Measurements from ENCODE around the gene MUC4.

The MUC4 gene

DNA sequence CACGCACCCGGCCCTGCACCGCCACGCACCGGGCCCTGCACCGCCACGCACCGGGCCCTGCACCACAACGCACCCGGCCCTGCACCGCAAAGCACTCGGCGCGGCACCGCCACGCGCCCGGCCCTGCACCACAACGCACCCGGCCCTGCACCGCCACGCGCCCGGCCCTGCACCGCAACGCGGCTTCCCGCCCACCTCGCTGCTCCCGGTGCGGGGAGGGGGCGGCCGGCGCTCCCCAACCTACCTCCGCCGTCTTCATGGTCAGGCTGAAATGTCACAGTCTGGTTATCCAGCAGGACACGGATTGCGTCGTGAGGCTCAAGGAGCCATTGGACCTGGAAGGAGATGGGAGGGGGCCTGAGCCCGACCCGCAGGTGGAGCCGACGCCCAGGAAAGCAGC lies 49.1 kb downstream of the MUC4 start:
- in situ Hi-C loops (cut with HindIII; ENCODE audit: low pct_ligation_motif_present, low sequenced_read_pairs), result no loop called here
- no peak overlapping the region for H3K27ac ChIP-seq
- DNase-seq, result no peak
- TF ChIP-seq, protein P1, sequence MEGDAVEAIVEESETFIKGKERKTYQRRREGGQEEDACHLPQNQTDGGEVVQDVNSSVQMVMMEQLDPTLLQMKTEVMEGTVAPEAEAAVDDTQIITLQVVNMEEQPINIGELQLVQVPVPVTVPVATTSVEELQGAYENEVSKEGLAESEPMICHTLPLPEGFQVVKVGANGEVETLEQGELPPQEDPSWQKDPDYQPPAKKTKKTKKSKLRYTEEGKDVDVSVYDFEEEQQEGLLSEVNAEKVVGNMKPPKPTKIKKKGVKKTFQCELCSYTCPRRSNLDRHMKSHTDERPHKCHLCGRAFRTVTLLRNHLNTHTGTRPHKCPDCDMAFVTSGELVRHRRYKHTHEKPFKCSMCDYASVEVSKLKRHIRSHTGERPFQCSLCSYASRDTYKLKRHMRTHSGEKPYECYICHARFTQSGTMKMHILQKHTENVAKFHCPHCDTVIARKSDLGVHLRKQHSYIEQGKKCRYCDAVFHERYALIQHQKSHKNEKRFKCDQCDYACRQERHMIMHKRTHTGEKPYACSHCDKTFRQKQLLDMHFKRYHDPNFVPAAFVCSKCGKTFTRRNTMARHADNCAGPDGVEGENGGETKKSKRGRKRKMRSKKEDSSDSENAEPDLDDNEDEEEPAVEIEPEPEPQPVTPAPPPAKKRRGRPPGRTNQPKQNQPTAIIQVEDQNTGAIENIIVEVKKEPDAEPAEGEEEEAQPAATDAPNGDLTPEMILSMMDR (IDR thresholded peaks at IDR 0.05; ENCODE audit: low read depth, low read length, missing control alignments), result no peak
- no peaks in the 10 kb centered on the region for H3K36me3 ChIP-seq (replicated peaks)
- peaks cover 16% of the 10 kb centered on the region for H3K27me3 ChIP-seq (replicated peaks)
- no peak overlapping the region for H3K4me3 ChIP-seq (ENCODE audit: low read depth, low read length)

DNA sequence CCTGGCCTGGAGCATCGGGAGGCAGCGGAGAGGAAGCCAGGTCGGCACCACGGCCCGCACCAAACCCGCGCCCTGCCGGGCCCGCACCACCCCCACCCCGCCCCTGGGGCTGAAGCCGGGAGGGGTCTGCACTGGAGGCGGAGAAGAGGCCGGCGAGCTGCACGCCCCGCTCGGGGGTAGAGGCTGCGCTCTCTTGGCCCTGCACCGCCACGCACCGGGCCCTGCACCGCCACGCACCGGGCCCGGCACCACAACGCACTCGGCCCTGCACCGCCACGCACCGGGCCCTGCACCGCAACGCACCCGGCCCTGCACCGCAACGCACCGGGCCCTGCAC lies 49.5 kb downstream of the MUC4 start:
- Histone ChIP-seq H3K36me3 (replicated peaks) (no peaks in the 10 kb centered on the region), H3K27ac (no peak overlapping the region), H3K4me3 (ENCODE audit: low read depth, low read length) (no peak overlapping the region), H3K27me3 (replicated peaks) (peaks cover 16% of the 10 kb centered on the region)
- DNase-seq, result no peak
- TF ChIP-seq, protein P1 (IDR thresholded peaks at IDR 0.05; ENCODE audit: low read depth, low read length, missing control alignments), result no peak
- in situ Hi-C loops (cut with HindIII; ENCODE audit: low pct_ligation_motif_present, low sequenced_read_pairs), result no loop called here

DNA sequence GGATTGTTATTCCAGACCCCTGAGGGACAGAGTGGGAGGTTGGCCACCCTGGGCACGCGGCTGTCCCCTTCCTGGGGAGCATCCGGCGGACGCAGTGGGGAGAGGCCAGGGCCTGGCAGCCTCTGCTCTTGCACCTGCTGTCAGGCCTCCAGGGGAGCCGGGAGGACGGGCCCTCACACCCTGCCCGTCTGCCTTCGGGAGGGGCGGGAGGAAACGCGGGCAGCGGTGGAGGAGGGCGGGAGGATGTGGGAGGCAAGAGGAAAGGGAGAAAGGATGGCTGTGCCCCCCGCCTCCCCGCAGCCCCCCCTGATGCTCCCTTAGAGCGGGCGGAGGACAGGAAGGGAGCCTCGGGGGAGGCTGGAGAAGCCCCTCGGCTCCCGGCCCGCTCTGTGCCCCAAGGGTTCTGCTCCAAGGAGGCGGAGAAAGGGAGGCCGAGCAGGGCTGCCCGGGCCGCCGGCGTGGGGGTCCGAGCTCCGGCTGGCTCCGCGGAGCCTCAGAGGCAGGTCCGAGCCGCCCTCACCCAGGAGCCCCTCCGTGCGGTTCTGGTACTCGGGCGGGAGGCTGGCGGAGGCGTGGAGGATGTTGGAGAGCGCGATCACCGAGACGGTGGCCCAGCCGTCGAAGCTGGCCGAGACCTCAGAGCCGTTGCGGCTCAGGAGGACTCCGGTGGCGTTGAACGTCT lies 50.0 kb downstream of the MUC4 start:
- Histone ChIP-seq H3K27me3 (replicated peaks) (peaks cover 16% of the 10 kb centered on the region), H3K36me3 (replicated peaks) (no peaks in the 10 kb centered on the region), H3K27ac (no peak overlapping the region), H3K4me3 (ENCODE audit: low read depth, low read length) (no peak overlapping the region)
- TF ChIP-seq, protein P1 (IDR thresholded peaks at IDR 0.05; ENCODE audit: low read depth, low read length, missing control alignments), result no peak
- in situ Hi-C loops (cut with HindIII; ENCODE audit: low pct_ligation_motif_present, low sequenced_read_pairs), result no loop called here
- DNase-seq, result no peak

DNA sequence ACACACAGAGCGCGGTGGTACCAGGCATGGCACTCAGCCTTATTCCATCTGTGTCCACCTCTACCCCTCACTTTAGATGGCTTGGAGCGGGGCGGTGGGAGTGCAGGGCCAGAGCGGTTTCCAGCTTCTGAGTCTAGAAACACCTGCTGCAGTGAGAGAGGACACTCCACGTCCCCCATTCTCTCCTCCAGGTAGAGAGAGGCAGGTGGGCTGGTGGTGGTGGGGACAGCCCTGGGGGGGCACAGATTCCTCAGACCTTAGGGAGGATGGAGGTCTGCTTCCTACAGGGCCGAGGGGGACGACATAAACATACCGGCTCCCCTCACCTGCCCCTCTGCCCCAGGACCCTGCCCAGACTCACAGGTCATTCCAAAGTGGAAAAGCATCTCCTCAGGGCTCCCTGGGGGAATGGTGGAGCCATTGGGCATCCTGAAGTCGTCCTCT lies 50.6 kb downstream of the MUC4 start:
- no peaks in the 10 kb centered on the region for H3K36me3 ChIP-seq (replicated peaks)
- TF ChIP-seq, protein P1 (IDR thresholded peaks at IDR 0.05; ENCODE audit: low read depth, low read length, missing control alignments), result no peak
- no peak for DNase-seq
- no peak overlapping the region for H3K27ac ChIP-seq
- in situ Hi-C loops (cut with HindIII; ENCODE audit: low pct_ligation_motif_present, low sequenced_read_pairs), result no loop called here
- peaks cover 18% of the 10 kb centered on the region for H3K27me3 ChIP-seq (replicated peaks)
- H3K4me3 ChIP-seq (ENCODE audit: low read depth, low read length), result no peak overlapping the region

DNA sequence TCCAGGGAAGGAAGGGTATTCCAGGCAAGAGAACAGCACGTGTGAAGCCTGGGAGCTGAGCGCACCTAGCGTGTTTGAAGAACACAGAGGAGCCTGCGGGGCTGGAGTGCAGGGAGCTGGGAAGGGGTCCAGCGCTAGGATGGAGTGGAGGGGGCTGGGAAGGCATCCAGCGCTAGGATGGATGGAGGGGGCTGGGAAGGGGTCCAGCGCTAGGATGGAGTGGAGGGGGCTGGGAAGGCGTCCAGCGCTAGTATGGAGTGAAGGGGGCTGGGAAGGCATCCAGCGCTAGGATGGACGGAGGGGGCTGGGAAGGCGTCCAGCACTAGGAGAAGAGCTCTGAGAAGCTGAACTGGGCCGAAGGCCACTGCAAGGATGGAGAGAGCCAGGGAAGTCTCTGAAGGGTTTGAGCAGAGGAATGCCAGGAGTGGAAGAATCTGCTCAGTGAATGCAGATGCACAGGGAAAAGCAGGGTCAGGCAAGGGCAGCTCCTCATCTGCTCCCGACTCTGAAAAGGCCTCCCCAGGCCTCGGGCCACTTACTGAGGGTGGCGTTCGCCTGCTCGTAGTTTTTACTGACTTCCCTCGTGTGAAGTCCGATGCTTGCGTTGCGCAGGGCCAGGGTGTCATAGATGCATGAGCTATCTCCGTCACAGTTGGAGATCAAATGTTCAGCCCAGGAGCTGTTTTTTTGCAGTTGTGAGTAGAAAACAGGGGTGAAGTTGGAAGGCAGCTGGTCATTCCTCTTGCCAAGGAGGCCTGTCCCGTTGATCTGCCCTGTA lies 51.2 kb downstream of the MUC4 start:
- Histone ChIP-seq H3K36me3 (replicated peaks) (no peaks in the 10 kb centered on the region), H3K27me3 (replicated peaks) (peaks cover 24% of the 10 kb centered on the region), H3K4me3 (ENCODE audit: low read depth, low read length) (no peak overlapping the region), H3K27ac (no peak overlapping the region)
- no peak for DNase-seq
- in situ Hi-C loops (cut with HindIII; ENCODE audit: low pct_ligation_motif_present, low sequenced_read_pairs), result no loop called here
- TF ChIP-seq, protein P1 (IDR thresholded peaks at IDR 0.05; ENCODE audit: low read depth, low read length, missing control alignments), result no peak
